Measurements from ENCODE around the gene ARFIP1. TPM values are rescaled to one million over a fixed set of nuclear protein-coding genes. Genes with fewer than 3 reads are reported as not detected.
A peak's percentile ranks its signal among the peaks of the same experiment; 100 is the strongest.
"Not testable (repeated sequence)": the region's sequence is repeated elsewhere in the genome, so short reads cannot be mapped to it uniquely, and the experiment has no call there.

Gene ARFIP1
- total RNA-seq, 4 donors from 2014 or later, result 34.3 to 45.1 (median 42.1) TPM

DNA sequence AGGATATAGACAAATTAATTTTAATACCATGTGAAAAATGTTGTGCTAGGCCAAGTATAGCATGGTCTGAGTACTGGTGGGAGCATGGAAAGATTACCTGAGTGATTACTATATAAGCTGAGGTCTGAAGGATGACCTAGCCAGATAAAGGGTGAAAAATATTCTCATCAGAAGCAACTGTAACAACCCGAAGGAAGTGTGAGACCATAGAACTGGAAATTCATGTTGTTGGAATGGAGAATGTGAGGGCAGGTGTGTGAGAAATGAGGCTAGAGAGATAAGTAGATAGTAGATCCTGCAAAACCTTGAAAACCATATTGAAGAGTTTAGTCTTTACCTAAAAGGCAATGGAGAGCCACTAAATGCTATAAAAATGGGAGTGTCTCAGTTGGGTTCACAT, 71.5 kb downstream of the ARFIP1 start:
- H3K27me3 ChIP-seq, result no peaks in the 10 kb centered on the region
- H3K36me3 ChIP-seq, result no peaks in the 10 kb centered on the region
- TF ChIP-seq CTCF (IDR thresholded peaks at IDR 0.05) (no peak), POLR2A (IDR thresholded peaks at IDR 0.05) (no peak)
- no peak for DNase-seq
- intact Hi-C loops (cut with DNase I), result loop anchor here (10.0 kb wide), 1 partner anchor 274 kb away; no protein-coding TSS in a partner anchor
- H3K4me1 ChIP-seq, result peaks cover 0 to 13% of the 10 kb centered on the region in 2 donors
- no peak overlapping the region for H3K4me3 ChIP-seq (replicated peaks in 1 of 3)
- H3K27ac ChIP-seq, result peak overlapping the region in 1 of 3 donors; percentile 64
- no peaks in the 10 kb centered on the region for H3K9me3 ChIP-seq
- WGBS, 2 donors, result 83 to 88% methylated on average over 1 of the region's 1 CpG

DNA sequence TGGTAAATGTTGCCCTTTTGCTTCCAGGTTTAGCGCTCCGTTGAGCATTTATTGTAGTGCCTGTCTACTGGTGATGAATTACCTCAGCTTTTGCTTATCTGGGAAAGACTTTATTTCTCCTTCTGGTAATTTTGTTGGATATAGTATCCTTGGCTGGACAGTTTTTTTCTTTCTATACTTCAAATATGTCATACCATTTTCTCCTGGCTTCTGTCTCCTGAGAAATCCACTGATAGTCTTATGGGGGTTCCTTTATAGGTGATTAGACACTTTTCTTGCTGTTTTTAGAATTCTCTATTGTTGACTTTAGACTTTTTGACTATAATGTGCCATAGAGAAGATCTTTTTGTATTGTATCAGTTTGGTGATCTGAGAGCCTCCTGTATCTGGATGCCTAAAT, 73.5 kb downstream of the ARFIP1 start:
- WGBS, 2 donors, result 98% methylated on average over 2 of the region's 2 CpGs
- Histone ChIP-seq H3K4me1 (peaks cover 4 to 26% of the 10 kb centered on the region in 2 donors), H3K27me3 (no peaks in the 10 kb centered on the region), H3K27ac (no peak overlapping the region), H3K36me3 (no peaks in the 10 kb centered on the region), H3K4me3 (replicated peaks in 1 of 3) (no peak overlapping the region), H3K9me3 (no peaks in the 10 kb centered on the region)
- DNase-seq, result no peak
- intact Hi-C loops (cut with DNase I), result loop anchor here (10.0 kb wide), 1 partner anchor 272 kb away; no protein-coding TSS in a partner anchor
- no peak for TF ChIP-seq CTCF (IDR thresholded peaks at IDR 0.05)
- TF ChIP-seq POLR2A (IDR thresholded peaks at IDR 0.05), result no peak

DNA sequence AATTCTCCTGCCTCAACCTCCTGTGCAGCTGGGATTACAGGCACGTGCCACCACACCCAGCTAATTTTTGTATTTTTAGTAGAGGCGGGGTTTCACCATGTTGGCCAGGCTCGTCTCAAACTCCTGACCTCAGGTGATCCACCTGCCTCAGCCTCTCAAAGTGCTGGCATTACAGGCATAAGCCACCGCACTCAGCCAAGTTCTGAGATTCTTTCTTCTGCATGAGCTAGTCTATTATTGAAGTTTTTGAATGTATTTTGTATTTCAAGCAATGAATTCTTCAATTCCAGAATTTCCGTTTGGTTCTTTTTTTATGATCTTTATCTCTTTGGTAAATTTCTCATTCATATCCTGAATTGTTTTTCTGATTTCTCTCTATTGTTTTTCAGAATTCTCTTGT, 74.3 kb downstream of the ARFIP1 start:
- peaks cover 4 to 26% of the 10 kb centered on the region in 2 donors for H3K4me1 ChIP-seq
- intact Hi-C loops (cut with DNase I), result loop anchor here (10.0 kb wide), 1 partner anchor 271 kb away; no protein-coding TSS in a partner anchor
- 96 to 99% methylated on average over 5 of the region's 5 CpGs for WGBS, 2 donors
- H3K9me3 ChIP-seq; H3K27me3 ChIP-seq; H3K4me3 ChIP-seq (replicated peaks in 1 of 3); H3K36me3 ChIP-seq; H3K27ac ChIP-seq; DNase-seq: not testable (repeated sequence)

GRCh38 chr4:152856960-152857359, 77.2 kb downstream of the ARFIP1 start:
- Histone ChIP-seq H3K9me3 (no peaks in the 10 kb centered on the region), H3K27ac (peak overlapping the region in 1 of 3 donors; percentile 11), H3K4me3 (replicated peaks in 1 of 3) (no peak overlapping the region), H3K36me3 (no peaks in the 10 kb centered on the region), H3K4me1 (peaks cover 4 to 13% of the 10 kb centered on the region in 2 donors), H3K27me3 (no peaks in the 10 kb centered on the region)
- no peak for TF ChIP-seq POLR2A (IDR thresholded peaks at IDR 0.05)
- TF ChIP-seq CTCF (IDR thresholded peaks at IDR 0.05), result no peak
- WGBS, 2 donors, result 59 to 66% methylated on average over 4 of the region's 4 CpGs
- no peak for DNase-seq
- intact Hi-C loops (cut with DNase I), result loop anchor here (10.0 kb wide), 1 partner anchor 268 kb away; no protein-coding TSS in a partner anchor

DNA sequence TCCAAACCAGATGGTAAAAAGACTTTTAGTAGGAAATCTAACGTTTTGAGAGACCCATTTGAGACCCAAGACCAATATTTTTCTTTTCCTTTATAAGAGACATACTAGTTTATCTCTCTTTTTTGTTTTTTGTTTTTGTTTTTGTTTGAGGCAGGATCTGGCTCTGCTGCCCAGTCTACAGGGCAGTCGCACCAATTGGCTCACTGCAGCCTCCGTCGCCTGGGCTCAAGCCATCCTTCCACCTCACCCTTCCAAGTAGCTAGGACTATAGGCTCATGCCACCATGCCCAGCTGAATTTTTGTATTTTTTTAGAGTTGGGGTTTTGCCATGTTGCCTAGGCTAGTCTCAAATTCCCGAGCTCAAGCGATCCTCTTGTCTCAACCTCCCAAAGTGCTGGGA, 79.2 kb downstream of the ARFIP1 start:
- Histone ChIP-seq H3K36me3 (no peaks in the 10 kb centered on the region), H3K27me3 (no peaks in the 10 kb centered on the region), H3K4me3 (replicated peaks in 1 of 3) (no peak overlapping the region), H3K27ac (no peak overlapping the region), H3K9me3 (no peaks in the 10 kb centered on the region), H3K4me1 (peaks cover 4 to 13% of the 10 kb centered on the region in 2 donors)
- intact Hi-C loops (cut with DNase I), result loop anchor here (10.0 kb wide), 1 partner anchor 266 kb away; no protein-coding TSS in a partner anchor
- DNase-seq, result no peak
- WGBS, 2 donors, result 92% methylated on average over 6 of the region's 6 CpGs
- TF ChIP-seq CTCF (IDR thresholded peaks at IDR 0.05), result no peak
- TF ChIP-seq POLR2A (IDR thresholded peaks at IDR 0.05), result no peak
